T-helper 22 cell (primary cell): ENCODE measurements around the gene UQCR11.
"Not testable (repeated sequence)": the region's sequence is repeated elsewhere in the genome, so short reads cannot be mapped to it uniquely, and the experiment has no call there.

Source experiments
- DNase-seq: peaks from one replicate; pipeline ENCODE4 v3.0.0-alpha.2; 2020; ENCODE audit warnings: low read depth

Gene UQCR11

DNA sequence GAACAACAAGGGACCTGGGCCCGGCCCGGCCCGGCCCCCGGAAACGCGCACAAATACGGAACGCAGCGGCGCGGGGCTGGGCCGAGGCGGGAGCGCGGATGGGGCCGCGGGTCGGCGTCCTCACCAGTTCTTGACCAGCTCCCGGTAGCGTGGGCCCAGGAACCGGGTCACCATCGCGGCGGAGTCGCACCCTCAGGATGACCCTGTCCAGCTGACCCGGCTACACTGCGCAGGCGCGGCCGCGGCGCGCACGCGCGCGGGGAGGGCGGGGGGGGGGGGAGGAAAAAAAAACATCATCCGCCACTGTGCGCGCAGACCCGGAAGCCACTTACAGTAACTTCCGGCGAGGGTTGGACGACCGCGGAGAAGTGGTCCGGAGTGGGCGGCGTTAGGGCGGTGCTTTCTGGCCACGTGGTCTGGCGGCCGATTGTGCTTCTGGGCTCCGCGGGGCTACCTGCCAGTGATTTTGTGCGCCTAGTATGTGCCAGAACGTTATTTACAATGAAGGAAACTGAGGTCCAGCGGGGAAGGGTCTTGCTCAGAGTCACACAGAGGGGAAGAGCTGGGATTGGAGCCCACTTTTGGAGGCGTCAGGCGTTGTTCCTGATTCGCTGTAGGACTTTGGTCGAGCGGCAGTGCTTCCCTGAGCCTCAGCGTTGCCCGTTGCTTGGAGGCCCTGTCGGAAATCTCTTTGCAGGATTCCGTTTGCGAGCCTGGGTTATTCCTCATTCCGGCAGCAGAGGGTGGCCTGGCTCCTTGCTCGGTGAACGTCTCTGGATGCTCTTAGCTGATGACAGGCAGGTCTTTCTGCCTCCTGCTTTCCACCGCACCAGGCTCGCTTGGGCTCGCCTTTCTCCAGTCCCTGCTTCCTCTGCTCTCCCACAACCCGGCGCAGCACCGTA lies at the start of gene UQCR11:
Gene UQCR11 (minus strand): TSS at position 227 of the 902 bp plus-strand sequence. CDS start 53 bp downstream, at position 174.
- peak; percentile 85 for DNase-seq

DNA sequence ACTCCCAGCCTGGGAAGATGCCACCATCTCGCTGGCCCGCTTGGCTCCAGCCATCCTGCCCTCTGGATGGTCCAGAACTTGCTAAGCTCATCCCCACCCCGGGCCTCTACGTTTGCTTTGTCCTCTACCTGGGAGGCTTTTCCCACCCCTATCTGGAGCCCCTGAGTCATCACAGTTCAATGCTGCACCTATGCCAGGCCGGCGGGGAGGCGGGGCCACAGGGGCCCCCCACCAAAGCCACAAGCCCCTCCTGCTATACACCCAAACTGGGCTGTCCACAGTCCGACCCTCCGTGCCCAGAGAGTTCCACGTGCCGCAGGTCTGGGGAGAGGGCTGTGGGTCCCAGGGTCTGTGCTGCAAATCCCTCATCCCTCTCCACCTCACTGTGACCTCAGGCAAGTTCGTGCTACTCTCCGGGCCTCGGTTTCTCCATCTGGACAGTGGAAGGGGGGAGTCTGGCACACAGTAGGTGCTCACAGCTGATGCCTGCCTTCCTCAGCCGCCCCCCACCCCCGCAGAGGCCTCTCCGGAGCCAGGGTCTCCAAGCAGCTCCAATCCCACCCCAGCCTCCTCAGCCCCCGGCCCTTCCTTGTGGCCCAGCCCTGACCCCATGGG lies 49.0 kb upstream of the UQCR11 start:
- no peak for DNase-seq

DNA sequence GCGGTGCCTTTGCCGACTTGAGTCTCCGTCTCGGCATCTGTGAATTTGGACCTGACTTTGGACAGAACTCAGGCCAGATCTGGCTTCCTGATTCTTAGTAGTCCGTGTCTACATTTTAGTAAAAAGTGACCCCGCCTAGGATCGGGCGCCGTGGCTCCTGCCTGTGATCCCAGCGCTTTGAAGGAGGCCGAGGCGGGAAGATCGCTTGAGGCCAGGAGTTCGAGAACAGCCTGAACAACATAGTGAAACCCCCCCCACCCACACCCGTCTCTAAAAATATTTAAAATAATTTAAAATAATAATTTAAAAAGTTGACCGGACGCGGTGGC lies 48.0 kb upstream of the UQCR11 start:
- DNase-seq, result no peak

DNA sequence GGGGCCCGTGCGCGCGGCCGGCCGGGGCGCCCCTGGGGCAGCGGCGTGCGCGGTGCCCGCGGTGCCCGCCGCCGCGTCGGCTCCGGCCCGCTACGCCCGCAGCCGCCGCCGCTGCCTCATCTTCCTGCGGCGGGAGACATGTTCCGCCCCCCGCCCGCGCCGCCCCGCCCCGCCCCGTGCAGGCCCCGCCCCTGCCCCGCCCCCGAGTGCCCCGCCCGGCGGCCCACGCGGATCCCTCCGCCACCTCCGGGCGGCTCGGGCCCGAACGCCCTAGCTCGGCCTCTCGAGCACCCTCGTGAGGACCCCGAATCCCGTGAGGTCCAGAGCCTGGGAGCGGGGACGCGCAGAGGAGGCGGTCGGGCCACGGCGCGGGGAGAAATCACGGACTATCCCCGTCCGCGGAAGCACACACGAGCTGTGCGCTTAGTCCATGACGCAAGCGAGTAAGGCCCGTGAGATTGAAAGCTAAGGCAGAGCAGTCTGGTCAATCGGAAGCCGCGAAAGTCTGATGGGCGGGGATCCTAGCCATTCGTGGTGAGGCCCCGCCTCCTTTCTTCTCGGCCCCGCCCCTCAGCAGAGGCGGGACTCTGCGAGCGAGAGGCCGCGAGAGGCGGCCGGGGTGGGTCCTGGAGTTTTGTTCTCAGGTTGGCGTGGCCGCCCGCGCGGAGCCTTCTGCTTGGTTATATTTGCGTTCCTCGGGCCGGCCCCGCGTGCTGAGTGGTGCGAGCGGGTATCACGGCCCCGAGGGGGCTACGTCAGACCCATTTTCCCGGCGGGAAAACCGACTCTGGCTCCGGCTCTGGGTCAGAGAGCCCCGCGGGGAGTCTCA lies 47.4 kb upstream of the UQCR11 start, which contains the start of gene TCF3:
Gene TCF3 (minus strand): TSS at position 145 of the 829 bp plus-strand sequence. CDS start 2,367 bp downstream, outside the sequence.
- peak; percentile 95 for DNase-seq

DNA sequence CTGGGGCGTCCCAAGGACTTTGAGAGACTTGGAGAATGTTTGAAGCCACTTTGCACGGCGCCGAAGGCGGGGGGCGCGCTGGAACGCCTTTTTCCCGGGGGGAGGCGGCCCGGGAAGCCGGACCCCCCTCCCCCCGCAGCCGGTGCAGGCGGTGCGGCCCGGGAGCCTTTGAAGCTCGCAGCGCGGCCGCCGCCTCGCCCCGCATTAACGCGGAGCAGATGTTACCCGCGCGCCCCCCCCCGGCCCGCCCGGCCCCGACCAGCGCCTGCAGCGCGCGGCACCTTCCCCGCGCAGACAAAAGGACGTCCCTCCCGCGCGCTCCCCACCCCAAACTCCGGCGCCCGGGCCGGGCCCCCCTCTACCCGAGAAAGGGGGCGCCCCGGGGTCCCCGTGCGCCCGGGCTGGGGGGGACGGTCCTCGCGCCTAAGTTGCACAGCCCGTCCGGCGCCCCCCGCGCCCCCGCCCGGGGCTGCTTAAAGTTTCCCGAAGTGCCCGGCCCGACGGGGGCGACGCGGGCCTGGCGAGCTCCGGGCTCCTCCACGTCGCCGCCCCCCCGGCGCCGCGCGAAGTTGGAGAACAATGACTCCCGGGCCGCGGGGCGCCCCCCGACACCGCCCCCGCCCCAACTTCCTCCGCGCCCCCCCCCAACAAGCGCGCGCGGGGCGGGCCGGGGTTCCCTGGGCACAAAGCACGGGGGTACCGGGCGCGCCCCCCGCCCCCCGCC lies 46.5 kb upstream of the UQCR11 start:
- DNase-seq, result peak; percentile 21

DNA sequence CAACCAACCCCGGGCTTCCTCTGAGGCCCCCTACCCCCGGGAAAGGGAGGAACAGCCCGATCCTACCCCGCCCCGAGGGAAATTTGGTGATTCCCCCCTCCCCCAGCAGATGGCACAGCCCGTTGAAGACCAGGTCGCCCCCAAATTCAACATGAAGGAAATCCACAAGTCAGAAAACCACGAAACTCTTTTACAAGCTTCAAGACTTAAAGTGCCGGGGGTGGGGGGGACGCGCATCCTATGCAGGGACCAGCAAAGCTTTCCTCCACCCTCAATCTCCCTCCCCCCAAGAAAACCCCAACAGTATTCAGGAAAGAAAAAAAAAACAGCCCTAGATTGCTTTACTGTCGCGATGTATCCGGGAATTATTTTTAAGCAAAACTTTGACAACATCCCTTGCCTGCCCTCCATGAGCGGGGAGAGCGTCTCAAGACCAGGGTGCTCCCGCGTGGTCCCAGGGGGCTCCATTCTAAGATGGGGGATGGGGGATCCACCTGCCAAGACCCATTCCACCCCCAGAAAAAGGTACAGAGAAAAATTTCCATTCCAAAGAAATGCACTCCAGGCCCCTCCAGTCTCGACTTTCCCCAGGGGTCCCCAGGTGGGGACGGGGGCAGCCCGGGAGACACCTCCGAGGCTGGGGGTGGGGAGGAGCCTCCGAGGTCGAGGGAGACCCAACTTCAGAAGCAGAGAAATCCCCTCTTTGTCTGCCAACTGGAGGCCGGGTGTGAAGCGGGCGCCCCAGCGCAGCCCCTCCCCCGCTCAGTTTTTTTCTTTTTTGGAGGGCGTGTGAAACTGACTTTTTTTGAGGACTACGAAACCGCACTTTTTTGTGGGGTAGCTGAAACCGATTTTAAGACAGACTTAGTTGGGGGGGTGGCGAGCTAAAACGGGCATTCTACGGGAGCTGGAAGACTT lies 45.6 kb upstream of the UQCR11 start:
- DNase-seq, result peak; percentile 51

DNA sequence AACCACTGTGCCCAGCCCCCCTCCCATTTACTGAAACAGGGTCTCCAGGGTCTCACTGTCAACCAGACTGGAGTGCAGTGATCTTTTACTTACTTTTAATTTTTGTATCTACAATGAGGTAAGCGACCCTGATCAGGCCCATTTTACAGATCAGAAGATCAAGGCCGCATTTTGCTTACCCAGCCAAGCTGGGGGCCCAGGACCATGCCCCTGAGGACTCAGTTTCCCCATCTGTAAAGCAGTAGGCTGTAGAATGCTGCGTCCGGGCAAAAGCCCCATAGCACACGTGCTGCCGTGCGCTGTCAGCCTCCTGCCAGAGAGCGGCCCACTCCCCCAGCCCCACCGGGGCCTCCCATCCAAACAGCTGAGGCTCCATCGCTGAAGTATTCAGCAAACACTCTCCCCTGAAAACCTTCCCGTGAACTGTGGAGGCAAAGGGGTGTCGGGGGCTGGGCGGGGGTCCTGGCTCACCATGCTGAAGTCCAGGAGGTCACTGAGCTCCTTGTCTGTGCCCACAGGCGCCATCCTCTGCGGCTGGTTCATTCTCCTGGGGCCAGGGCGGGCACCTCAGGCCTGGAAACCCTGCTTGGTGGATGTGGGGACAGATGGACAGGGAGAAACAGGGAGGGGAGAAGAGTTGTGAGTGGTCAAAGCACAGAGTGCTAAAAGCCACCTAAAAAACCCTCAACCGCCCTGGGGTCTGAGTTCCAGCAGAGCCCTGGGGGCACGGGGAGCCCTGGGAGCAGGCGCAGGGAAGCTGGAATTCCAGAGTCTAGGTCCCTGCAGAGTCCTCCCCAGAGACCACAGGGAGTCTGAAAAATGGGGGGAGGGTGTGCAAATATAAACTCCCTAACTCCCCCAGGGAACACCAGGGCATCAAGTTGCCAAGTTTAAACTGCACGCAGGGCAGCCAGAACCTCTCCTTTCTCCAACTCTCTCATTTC lies 44.7 kb upstream of the UQCR11 start:
- DNase-seq, result no peak

DNA sequence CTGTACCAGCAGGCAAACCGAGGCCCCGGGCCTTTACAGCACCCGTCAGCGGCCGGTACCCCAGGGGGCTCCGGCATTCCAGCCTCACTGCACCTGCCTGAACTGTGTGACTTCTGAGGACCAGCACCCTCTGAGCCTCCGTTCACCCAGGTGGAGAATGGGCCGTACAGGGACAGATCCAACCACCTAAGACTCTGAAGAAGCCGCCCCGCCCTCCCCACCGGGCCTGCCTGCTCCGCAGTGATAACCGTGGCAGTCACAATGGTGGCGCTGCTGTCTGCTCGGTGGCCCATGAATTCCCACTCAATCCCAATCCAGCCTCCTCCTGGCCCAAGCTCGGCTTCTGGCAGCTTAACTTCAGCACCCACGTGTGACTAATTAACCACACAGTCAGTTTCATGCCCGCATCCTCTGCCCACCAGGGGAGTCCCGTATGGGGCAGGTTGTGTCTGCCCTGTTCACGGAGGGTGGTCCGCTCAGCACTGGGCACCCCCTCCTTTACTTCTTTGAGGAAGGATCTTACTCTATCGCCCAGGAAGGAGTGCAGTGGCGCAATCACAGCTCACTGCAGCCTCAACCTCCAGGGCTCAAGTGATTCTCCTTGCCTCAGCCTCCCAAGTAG lies 43.8 kb upstream of the UQCR11 start:
- no peak for DNase-seq

DNA sequence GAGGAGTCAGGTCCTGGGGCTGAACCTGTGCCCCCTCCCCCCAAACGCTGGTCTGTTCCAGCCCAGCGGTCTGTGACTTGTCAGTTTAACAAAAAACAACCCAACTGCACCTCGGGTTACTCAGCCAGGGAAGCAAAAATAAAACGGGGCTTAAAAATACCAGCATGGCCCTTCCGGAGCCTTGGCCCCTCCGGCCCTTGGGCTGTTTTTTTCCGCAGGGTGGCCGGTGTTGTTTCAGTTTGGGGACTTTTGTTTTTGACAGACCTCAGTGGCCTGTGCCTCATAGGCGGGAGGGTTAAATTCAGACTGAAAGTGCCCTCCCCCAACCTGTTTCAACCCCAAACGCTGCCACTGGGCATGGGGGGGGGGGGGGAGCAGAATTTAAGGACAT lies 43.2 kb upstream of the UQCR11 start:
- DNase-seq, result no peak

DNA sequence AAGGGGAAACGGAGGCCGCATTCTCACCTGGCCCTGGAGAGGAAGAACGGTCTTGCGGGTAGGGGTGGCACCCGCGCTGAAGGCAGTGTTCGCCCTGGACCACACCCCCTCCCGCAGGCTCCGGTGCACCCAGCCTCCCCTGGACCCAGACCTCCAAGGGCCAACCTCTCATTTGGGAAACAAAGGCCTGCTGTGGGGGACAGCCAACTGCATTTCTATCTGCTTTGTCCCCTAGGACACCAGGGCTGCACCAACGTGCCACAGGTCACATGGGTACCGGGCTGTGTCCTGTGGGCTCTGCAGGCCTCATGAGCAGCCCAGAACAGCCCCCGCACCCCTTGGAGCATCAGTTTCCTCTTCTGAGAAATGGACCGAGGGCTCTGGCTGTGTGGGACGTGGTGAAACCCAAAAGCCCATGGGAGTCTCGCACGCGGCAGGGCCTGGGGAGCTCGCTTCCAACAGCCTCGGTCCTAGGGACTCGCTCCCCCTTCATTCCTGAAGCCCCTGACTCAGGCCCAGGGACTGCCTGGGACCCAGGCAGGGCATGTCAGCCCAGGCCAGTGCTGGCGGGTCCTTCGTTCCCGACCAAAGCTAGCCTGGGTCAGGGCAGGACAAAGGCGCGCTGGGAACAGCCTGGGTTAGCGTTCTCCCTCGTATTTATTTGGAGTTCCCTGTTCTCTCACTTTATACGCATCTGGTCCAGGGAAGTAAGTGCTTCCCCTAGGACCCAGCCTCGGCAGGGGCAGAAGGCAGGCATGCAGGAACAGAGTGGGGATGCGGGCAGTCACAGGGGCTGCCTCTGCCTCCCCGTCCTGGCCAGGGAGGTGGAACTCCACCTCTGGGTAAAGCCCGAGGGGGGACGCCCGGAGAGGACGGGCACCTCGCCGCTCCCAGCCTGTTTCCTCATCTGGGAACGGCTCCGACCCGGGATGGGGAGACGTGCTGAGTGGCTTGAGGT lies 42.5 kb upstream of the UQCR11 start:
- no peak for DNase-seq

DNA sequence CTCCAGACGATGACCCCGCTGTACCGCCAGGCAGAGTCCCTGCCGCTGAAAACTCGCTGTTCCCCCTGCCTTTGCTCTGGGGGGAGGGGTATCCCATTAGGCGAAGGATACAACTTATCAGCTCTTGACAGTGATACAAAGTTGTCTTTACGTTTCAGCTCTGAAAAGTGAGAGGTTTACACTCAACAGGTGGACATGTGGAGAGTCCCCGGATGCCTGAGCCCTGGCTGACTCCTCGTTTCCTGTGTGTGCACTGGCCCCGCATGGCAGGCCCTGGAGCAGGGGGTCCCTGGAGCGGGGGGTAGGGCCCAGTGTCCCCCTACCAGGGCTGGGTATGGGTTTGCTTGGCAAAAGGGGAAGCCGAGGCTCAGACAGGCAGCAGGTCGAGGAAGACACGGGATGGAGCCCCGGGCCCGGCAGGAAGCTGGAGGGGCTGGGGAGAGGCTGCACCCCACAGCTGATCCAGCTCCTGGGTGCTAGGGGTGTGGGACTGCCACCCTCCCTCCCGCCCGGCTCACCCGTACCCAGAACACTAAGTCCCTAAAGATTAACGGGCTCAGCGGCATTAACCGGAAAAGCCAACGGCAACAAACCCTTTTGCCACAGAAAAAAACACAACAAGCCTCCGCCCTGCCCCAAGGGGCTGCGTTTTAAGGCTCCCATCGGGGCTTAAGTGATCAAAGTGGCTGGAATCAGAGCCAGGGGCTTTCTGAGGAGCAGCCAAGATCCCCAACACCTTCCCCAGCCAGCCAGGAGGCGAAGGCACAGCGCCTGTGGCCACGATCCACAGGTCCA lies 41.6 kb upstream of the UQCR11 start:
- no peak for DNase-seq

DNA sequence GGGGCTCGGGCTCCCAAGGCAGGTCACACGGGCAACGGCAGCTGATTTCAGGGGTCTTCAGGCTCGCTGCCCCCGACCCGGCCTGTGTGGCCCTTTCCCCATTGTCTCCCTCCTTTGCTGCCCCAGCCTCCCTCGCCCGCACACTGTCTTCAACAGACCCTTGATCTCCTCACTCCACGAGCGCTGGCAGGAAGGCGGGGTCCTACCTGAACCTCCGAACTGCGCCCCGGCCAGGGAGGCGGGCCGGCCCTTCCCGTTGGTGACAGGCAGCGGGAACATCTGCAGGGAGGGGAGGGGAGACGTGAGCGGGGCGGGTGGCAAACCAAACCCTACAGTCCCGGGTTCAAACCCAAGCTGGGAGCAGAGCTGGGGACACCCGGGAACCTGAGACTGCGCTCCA lies 40.9 kb upstream of the UQCR11 start:
- no peak for DNase-seq

DNA sequence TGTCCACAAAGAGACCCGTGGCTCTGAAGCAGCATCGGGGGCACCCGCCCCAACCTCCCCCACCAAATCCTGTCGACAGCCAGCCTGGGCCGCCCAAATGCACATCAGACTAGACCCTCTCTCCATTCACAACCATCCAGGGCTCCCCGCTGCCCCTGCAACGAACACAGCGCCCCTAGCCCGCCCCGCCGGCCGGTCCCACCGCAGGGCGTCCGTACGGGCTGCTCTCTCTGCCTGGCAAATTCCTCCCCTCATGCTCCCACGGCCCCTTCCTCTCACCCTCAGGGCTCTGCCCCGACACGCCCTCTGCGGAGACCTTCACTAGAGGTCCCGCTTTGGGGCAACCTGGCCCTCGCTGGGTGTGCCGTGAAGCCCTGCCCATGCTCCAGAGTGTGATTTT lies 40.0 kb upstream of the UQCR11 start:
- no peak for DNase-seq

DNA sequence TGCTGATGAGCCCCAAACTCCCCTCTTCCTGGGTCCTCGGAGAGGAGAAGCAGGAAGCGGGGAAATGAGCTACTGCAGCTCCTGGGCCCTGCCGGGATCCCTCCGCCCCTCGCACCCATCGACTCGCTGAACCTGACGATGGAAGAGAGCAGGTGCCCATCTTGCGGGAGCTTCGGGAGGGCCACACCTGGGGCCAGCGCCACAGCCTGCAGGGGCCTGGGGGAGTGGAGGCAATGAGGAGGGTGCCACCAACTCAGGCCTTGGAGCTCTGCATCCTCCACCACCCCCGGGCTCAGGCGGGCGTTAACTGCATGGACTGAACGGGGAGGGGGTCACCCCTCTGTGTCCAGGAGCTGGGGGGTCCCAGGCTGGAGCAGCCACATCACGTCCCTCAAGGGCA lies 38.8 kb upstream of the UQCR11 start:
- no peak for DNase-seq

DNA sequence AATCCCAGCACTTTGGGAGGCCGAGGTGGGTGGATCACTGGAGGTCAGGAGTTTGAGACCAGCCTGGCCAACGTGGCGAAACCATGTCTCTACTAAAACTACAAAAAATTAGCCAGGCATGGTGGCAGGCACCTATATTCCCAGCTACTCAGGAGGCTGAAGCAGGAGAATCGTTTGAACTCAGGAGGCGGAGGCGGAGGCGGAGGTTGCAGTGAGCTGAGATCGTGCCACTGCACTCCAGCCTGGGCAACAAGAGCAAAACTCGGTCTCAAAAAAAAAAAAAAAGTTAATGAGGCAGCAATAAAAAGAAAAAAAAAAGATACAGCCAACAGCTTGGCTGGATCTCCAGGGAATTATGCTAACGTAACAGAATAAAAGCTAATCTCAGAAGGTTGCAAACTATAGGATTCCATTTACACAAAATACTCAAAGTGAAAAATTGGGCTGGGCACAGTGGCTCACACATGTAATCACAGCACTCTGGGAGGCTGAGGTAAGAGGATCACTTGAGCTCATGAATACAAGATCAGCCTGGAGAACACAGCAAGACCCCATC lies 35.7 kb upstream of the UQCR11 start:
- DNase-seq, result not testable (repeated sequence)

DNA sequence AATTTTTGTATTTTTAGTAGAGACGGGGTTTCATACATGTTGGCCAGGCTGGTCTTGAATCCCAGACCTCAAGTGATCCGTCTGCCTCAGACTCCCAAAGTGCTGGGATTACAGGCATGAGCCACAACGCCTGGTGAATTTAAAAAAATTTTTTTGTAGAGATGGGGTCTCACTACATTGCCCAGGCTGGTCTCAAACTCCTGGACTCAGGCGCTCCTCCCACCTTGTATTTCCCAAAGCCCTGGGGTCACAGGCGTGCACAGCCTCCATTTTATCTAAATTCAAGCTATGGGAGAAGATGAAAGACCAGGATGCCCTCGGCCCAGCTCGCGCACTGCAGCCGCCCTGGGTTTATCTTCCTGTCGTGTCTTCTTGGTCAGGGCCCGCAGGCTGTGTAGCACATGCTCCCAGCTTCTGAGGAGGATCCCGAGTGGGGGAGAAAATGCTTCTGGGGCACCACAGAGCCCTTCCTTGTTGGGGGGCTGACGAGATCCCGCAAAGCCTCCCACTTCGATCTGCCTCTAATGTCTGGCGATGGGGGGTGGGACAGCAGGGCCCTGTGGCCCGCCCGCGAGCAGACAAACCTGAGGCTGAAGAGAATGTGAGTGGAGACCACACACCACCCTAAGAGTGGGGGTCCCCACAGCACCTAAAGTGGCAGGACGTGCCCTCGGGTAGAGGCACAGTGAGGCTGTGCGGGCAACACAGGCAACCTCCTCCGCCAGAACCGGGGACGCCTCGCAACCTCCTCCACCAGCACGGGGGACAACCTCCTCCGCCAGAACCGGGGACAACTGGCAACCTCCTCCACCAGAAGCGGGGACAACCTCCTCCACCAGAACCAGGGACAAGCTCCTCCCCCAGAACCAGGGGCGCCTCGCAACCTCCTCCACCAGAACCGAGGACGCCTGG lies 31.3 kb upstream of the UQCR11 start:
- no peak for DNase-seq
